NCI-H345 treated with DMSO at 0.1 percent for 48 hours (cell line): ENCODE results near the gene UCN3.
"Not testable (repeated sequence)": the region's sequence is repeated elsewhere in the genome, so short reads cannot be mapped to it uniquely, and the experiment has no call there.

Source experiments
- DNase-seq: peaks from one replicate; lab custom pipeline; 2025; ENCODE audit not compliant: unreplicated experiment; lab: John Stamatoyannopoulos, UW

UCN3 gene

DNA sequence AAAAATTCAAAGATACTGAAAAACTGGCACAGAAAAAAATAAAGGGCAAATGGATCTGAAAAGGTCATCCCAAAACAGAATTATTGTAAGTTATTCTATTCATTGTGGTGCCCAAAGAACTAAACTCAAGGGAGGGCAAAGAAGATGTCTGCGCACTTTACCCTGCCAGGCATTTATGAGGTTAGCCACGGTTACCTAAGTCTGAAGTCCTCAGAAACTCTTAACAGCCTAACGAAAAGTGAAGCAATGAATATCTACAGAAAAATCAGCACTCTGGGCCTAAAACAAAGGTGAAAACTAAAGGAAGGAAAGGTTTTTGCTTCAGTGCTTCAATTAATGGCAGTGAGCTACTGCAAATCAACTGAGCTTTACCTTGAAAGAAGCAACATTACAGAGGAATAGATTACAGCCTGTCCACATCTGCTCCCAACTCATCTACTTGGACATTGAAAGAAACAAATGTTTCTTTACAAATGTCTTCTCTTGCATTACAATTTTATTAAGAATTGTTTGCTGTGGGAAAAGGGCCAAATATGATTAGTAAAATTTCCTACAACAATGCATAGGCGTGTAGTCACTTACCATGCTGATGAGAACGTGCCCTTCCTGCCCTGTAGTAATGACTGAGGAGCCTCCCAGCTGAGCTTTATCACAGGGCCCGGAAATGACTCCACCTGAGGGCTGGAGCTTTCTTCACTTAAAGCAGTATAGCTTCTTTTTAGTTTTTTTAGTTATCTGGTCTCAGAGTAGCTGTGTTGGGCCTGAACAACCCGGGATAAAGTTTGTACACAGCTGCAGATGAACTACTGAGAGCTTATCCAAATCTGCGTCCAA is 39.7 kb downstream of the UCN3 start, which contains the start of gene TUBAL3:
TSS of gene TUBAL3 (minus strand) at position 621 of the 834 bp plus-strand sequence. CDS start at position 585, 36 bp downstream.
- no peak for DNase-seq

DNA sequence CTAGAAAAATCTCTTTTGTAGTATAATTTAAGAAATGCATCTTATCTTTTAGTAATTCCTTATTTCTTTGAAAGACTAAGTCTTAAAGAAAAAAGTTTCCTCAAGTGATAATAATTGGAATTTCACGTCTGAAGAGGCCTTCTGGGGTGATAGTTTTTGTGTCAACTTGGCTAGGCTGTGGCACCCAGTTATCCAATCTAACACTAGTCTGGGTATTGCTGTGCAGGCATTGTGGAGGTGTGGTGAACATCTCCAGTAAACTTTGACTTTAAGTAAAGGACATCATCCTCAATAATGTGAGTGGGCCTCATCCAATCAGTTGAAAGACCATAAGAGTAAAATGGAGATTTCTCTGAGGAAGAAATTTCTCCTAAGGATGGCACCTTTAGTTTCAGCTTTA is 42.2 kb downstream of the UCN3 start:
- no peak for DNase-seq

DNA sequence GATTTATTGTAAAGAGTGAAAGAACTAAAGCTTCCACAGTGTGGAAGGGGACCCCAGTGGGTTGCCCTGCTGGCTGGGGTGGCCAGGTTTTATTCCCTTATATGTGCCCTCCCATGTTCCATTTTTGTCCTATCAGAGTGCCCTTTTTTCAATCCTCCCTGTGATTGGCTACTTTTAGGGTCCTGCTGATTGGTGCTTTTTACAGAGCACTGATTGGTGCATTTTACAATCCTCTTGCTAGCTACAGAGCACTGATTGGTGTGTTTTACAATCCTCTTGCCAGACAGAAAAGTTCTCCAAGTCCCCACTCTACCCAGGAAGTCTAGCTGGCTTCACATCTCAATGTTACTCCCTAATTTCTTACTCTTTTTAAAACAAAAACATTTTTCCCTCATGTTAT is 46.0 kb downstream of the UCN3 start:
- DNase-seq: not testable (repeated sequence)

DNA sequence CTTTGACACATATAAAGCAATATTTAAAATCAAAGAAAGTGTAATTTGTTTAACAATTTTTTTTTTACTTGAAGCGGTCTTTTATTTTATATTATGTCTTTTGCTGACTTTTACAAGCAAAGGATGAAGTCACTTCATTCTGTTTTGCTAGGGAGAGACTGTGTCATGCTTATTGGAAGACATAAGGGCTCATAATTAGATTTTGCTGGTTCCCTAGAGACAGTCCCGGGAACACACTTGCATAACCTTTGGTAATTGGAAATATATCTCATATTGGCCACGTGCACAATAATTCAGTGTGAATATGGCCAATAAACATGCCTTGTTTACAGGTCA is 47.1 kb downstream of the UCN3 start:
- no peak for DNase-seq

DNA sequence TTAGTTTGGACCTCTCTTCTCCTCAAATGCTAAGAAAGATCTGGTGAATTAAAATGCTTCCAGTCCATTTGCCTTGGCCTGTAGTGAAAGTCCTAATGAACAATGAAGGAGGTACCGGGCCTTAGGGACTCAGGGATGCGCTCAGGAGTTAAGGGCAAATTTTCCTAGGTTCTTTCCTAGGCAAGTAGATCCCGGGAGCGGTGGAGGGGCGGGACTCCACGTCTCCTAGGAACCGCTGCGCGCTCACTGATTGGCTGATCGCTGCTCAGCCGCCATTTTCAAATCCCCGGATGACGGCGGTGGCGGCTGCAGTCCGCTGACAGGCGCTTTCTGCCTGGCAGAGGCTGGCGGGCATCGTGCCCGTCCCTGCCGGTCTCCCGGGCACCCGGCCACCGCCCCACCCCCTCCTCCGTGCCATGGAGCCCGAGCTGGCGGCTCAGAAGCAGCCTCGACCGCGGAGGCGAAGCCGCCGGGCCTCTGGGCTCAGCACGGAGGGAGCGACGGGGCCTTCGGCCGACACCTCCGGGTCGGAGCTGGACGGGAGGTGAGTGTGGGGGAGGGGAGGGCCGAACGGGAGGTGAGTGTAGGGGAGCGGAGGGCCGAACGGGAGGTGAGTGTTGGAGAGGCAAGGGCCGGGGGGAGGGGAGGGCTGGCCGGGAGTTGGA is 47.6 kb downstream of the UCN3 start, which contains the start of gene NET1:
TSS of gene NET1 (plus strand) at position 281 of the 665 bp plus-strand sequence. CDS start at position 417, 136 bp downstream.
- DNase-seq: peak; percentile 69

DNA sequence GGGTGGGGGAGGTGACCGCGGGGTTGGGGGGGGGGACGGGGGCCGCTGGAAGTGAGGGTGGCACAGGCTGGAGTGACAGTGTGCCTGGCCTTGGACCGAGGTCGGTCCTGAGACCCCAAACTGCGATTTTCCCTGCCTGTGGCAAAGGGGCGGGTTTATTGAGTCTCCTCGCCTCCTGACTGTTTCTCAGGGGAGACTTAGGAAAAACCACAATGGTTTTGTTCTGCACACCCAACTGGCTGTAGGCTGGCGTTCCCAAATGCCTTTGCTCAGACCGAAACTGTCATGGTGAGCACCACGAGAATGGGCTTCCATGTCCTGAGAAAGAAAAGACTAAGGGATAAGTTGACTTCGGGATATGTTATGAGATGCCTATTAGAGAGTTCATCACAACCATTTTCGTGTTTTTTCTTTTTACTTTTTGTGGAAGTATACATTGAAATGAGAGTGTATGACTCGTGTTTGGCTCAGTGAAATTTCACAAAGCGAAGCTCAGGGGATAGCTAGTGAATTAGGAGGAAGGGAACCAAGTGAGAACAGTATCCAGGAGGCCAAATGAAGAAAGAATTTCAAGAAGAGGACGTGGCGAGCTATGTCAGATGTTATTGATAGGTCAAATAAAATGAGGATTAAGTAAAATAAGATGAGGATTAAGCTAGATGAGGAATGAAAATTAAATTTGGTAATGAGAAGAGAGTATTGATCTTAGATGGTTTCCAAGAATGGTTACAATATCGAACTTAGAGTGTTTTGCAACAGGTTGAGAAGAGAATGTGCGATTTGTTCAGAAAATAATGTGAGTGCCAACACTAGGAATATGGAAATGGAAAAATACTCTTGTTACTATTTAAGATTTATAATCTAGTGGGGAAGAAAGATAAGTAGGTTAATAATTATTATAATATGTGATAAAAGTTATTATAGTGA is 48.5 kb downstream of the UCN3 start:
- DNase-seq: no peak

DNA sequence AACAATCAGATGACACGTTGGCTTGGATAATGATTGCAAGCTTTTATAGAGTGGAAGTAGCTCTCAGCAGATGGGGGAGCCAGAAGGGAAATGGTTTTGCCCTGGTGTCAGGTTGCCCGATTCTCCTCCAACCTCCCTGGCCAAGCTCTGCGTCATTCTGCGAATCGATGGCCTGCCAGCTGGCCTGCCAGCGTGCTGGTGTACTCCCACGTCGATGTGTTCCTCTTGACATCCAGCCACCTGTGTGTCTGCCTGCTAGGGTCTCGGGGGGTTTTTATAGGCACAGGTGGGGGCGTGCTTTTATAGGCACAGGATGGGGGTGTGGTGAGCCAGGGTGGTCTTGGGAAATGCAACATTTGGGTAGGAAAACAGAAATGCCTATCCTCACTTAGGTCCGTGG is 52.2 kb downstream of the UCN3 start:
- DNase-seq: no peak

DNA sequence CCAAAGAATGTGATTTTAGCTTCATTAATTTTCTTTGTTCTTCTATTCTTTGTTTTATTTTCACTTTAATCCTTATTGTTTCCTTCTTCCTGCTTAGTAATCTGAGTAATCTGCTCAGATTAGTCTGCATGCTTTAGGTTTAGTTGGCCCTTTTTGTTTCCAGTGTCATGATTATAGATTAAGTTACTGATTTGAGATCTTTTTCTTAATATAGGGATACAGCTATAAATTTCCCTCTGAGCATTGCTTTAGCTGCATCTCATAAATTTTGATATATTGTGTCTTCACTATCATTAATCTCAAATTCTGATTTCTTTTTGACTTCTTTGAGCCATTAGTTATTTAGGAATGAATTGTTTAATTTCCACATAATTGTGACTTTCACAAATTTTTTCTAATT is 53.8 kb downstream of the UCN3 start:
- no peak for DNase-seq

DNA sequence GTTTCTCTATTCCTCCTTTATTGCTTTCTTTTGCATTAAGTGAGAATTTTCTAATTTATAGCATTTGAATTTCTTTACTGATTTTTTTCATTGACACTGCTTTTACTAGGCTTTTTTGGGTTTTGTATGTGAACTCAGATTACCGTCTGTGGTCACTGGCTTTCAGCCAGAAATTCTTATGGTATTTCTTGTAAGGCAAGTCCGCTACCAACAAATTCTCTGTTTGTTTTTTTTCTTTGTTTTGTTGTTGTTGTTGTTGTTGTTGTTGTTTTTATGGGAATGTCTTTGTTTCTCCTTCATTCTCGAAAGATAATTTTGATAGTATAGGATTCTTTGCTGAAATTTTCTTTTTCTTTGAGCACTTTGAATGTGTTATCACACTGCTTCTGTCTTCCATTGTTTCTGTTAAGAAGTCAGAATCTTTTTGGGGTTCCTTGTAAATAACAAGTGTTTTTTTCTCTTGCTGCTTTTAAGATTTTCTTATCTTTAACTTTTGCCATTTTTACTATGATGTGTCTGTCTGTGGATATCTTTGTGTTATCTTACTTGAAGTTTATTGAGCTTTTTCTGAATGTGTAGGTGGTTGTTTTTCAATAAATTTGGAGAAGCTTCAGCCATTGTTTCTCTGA is 54.8 kb downstream of the UCN3 start:
- no peak for DNase-seq

DNA sequence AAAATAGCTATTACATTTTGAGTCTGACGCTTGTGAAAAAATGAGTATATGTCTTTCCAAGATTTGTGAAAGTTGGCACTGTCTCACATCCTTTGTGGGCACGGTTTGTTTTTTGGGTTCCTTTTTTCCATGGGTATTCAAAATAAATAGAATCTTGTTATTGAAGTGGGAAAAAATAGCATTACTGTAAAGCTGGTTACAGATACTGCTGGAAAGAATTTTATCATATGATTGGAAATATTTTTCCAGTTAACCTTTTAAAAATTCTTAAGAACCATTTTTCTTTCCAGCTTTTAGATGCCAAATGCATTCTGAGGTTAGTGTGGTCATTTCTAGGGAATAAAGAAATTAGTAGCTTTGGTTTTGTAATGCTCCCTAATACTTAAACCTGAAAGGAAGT is 59.0 kb downstream of the UCN3 start:
- DNase-seq: no peak
